ENCODE data around the gene LST1. TPM values are rescaled to one million over a fixed set of nuclear protein-coding genes. Genes with fewer than 3 reads are reported as not detected.

The LST1 gene
- total RNA-seq, 6 donors from 2014 or later, result 7.7 to 132 (median 33.5) TPM

DNA sequence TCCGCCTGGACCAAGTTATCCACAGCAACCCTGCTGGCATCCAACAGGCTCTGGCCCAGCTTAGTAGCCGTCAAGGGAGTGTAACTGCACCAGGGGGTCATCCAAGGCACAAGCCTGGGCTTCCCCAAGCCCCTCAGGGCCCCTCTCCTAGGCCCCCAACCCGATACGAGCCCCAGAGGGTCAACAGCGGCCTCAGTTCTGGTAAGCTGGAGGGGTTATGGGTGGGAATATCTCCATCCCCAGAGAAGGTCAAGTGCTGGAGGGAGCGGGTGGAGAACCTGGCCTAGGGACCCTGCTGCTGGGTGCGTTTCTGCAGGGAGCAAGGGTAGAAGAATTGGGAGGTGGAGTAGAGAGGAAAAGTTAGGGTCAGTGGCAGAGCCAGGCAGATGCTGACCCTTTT lies 47.4 kb downstream of the LST1 start:
- no peak for TF ChIP-seq CTCF (IDR thresholded peaks at IDR 0.05)
- TF ChIP-seq EP300 (IDR thresholded peaks at IDR 0.05), result no peak
- TF ChIP-seq POLR2AphosphoS5 (IDR thresholded peaks at IDR 0.05), result no peak
- TF ChIP-seq POLR2A (IDR thresholded peaks at IDR 0.05), result no peak
- peaks cover 56 to 100% (median 96%) of the 10 kb centered on the region in 4 donors for H3K36me3 ChIP-seq
- DNase-seq, result no peak
- 97 to 98% methylated on average over 7 of the region's 7 CpGs for WGBS, 2 donors
- no peaks in the 10 kb centered on the region for H3K9me3 ChIP-seq
- ATAC-seq (ENCODE audit: low FRiP score in 2 of 2), result no peak
- no peak overlapping the region for H3K4me3 ChIP-seq
- no peaks in the 10 kb centered on the region for H3K4me1 ChIP-seq
- no peak overlapping the region for H3K27ac ChIP-seq
- no peaks in the 10 kb centered on the region for H3K27me3 ChIP-seq

DNA sequence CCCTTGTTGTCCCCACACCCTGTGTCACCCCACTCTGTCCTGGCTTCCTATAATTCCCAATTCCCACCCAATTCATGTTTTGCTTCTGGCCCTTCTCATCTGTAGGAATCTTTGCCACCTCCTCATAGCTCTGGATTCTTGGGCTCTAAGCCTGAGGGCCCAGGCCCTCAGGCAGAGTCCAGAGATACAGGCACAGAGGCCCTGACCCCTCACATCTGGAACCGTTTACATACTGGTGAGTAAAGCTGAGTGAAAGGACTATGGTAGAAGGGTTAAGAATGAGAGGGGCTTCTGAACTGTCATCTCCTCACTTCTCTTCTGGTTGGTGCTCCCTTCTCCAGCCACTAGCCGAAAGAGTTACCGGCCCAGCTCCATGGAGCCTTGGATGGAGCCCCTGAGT lies 48.1 kb downstream of the LST1 start:
- DNase-seq (no peak), ATAC-seq (ENCODE audit: low FRiP score in 2 of 2) (no peak)
- H3K9me3 ChIP-seq, result no peaks in the 10 kb centered on the region
- H3K27ac ChIP-seq, result no peak overlapping the region
- TF ChIP-seq EP300 (IDR thresholded peaks at IDR 0.05) (no peak), POLR2AphosphoS5 (IDR thresholded peaks at IDR 0.05) (no peak), POLR2A (IDR thresholded peaks at IDR 0.05) (no peak), CTCF (IDR thresholded peaks at IDR 0.05) (no peak)
- no peak overlapping the region for H3K4me3 ChIP-seq
- no peaks in the 10 kb centered on the region for H3K27me3 ChIP-seq
- WGBS, 2 donors, result 78 to 95% methylated on average over 1 to 3 of the region's 3 CpGs
- peaks cover 57 to 100% (median 95%) of the 10 kb centered on the region in 4 donors for H3K36me3 ChIP-seq
- H3K4me1 ChIP-seq, result no peaks in the 10 kb centered on the region

- TF ChIP-seq POLR2A (IDR thresholded peaks at IDR 0.05) (no peak), POLR2AphosphoS5 (IDR thresholded peaks at IDR 0.05) (no peak), EP300 (IDR thresholded peaks at IDR 0.05) (no peak), CTCF (IDR thresholded peaks at IDR 0.05) (no peak)
- H3K9me3 ChIP-seq, result no peaks in the 10 kb centered on the region
- no peak for DNase-seq
- H3K36me3 ChIP-seq, result peaks cover 57 to 100% (median 95%) of the 10 kb centered on the region in 4 donors
- no peak for ATAC-seq (ENCODE audit: low FRiP score in 2 of 2)
- H3K4me3 ChIP-seq, result no peak overlapping the region
- no peaks in the 10 kb centered on the region for H3K27me3 ChIP-seq
- H3K27ac ChIP-seq, result no peak overlapping the region
- WGBS, 2 donors, result 87% methylated on average over 10 to 11 of the region's 11 CpGs
- H3K4me1 ChIP-seq, result no peaks in the 10 kb centered on the region
Measured at GRCh38 chr6:31634969-31635575, 49.0 kb downstream of the LST1 start.

DNA sequence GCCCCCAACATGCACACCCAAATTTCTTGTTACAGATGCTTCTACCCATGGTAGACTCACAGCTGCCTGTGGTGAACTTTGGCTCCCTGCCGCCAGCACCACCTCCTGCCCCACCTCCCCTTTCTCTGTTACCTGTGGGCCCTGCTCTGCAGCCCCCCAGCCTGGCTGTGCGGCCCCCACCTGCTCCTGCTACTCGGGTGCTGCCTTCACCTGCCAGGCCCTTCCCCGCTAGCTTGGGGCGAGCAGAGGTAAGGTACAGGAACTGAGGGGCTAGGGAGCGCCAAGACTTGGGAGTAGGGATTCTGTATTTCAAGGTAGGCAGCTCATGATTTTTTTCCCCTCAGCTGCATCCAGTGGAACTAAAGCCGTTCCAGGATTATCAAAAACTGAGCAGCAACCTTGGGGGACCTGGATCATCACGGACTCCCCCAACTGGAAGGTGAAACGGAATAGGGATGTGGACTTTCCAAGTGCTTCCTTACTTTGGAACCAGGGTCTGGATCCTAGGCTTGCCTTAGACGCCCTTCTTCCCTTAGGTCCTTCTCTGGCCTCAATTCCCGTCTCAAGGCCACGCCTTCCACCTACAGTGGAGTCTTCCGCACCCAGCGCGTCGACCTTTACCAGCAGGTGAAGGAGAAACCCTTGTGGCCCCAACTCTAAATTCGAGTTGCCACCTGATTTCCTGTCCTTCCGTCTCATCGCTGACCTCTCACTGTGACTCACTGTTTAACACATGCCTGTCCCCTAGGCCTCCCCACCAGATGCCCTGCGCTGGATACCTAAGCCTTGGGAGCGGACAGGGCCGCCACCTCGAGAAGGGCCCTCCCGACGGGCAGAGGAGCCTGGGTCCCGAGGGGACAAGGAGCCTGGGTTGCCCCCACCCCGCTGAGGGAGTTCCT lies 50.9 kb downstream of the LST1 start:
- H3K36me3 ChIP-seq, result peaks cover 64 to 100% (median 95%) of the 10 kb centered on the region in 4 donors
- no peaks in the 10 kb centered on the region for H3K9me3 ChIP-seq
- no peaks in the 10 kb centered on the region for H3K4me1 ChIP-seq
- H3K4me3 ChIP-seq, result no peak overlapping the region
- TF ChIP-seq POLR2AphosphoS5 (IDR thresholded peaks at IDR 0.05) (no peak), EP300 (IDR thresholded peaks at IDR 0.05) (no peak), POLR2A (IDR thresholded peaks at IDR 0.05) (no peak), CTCF (IDR thresholded peaks at IDR 0.05) (no peak)
- DNase-seq (peak in 1 of 2 donors; percentile 58), ATAC-seq (ENCODE audit: low FRiP score in 2 of 2) (peak in 1 of 2 donors; percentile 8)
- H3K27me3 ChIP-seq, result no peaks in the 10 kb centered on the region
- H3K27ac ChIP-seq, result no peak overlapping the region
- WGBS, 2 donors, result 88 to 90% methylated on average over 22 to 26 of the region's 27 CpGs

Small RNAs within 50 kb of the gene (small RNA-seq; reads per million reads assigned to genes)
- gene MIR6832 (0 reads per million in 4 donors), gene SNORA38 (2.2 to 6.4 (median 2.6) reads per million in 4 donors), gene SNORD117 (49.4 to 268 (median 167) reads per million in 4 donors), gene SNORD84 (0 reads per million in 4 donors), gene UQCRHP1 (0 reads per million in 4 donors)

Other genes starting within 250 kb of the LST1 start
- gene HLA-B, start 229.1 kb upstream of the LST1 start, total RNA-seq, result 1,000 to 10,000 TPM; 1,716 to 2,968 (median 2,484) TPM
- 10 to 100 TPM; 21.6 to 81.7 (median 31.4) TPM for gene MICA, start 182.7 kb upstream of the LST1 start, total RNA-seq
- 10 to 100 TPM in 4 of 6 donors, 1 to 10 TPM in 2; 4.9 to 14.4 (median 11.3) TPM for gene MICB, start 88.1 kb upstream of the LST1 start, total RNA-seq
- gene MCCD1, start 57.3 kb upstream of the LST1 start, total RNA-seq, result not detected
- 100 to 1,000 TPM; 201 to 541 (median 270) TPM for gene DDX39B, start 44.3 kb upstream of the LST1 start, total RNA-seq
- gene ATP6V1G2, start 39.7 kb upstream of the LST1 start, total RNA-seq, result 1 to 10 TPM in 4 of 6 donors, under 1 TPM in 2; 0.55 to 2.0 (median 1.1) TPM
- gene NFKBIL1, start 38.7 kb upstream of the LST1 start, total RNA-seq, result 10 to 100 TPM; 18.2 to 45.1 (median 23.8) TPM
- 1 to 10 TPM in 2 of 6 donors, not detected in 4; 1.6 to 1.8 TPM for gene LTA, start 14.0 kb upstream of the LST1 start, total RNA-seq
- 1 to 10 TPM in 5 of 6 donors, under 1 TPM in 1; 0.33 to 6.6 (median 2.9) TPM for gene TNF, start 10.7 kb upstream of the LST1 start, total RNA-seq
- gene LTB, start 3.9 kb upstream of the LST1 start, total RNA-seq, result 10 to 100 TPM in 1 of 6 donors, 1 to 10 TPM in 2, not detected in 3; 1.3 to 18.7 (median 8.2) TPM
- gene NCR3, start 6.7 kb downstream of the LST1 start, total RNA-seq, result 1 to 10 TPM in 1 of 6 donors, under 1 TPM in 3, not detected in 2; 0.54 to 2.0 (median 0.70) TPM
- 100 to 1,000 TPM in 1 of 6 donors, 10 to 100 TPM in 5; 18.5 to 106 (median 79.7) TPM for gene AIF1, start 29.0 kb downstream of the LST1 start, total RNA-seq
- 100 to 1,000 TPM in 4 of 6 donors, 10 to 100 TPM in 2; 80.1 to 154 (median 125) TPM for gene PRRC2A, start 34.4 kb downstream of the LST1 start, total RNA-seq
- 100 to 1,000 TPM; 190 to 421 (median 294) TPM for gene BAG6, start 66.4 kb downstream of the LST1 start, total RNA-seq
- 1 to 10 TPM in 5 of 6 donors, under 1 TPM in 1; 0.89 to 4.3 (median 2.1) TPM for gene APOM, start 69.6 kb downstream of the LST1 start, total RNA-seq
- gene C6orf47, start 74.5 kb downstream of the LST1 start, total RNA-seq, result 10 to 100 TPM; 25.0 to 30.1 (median 28.4) TPM
- 10 to 100 TPM; 12.0 to 45.1 (median 16.6) TPM for gene GPANK1, start 78.7 kb downstream of the LST1 start, total RNA-seq
- 100 to 1,000 TPM; 105 to 172 (median 130) TPM for gene CSNK2B, start 79.8 kb downstream of the LST1 start, total RNA-seq
- 10 to 100 TPM in 4 of 6 donors, 1 to 10 TPM in 2; 6.7 to 22.0 (median 12.3) TPM for gene LY6G5B, start 83.7 kb downstream of the LST1 start, total RNA-seq
- gene LY6G5C, start 94.8 kb downstream of the LST1 start, total RNA-seq, result 1 to 10 TPM in 4 of 6 donors, not detected in 2; 1.8 to 4.4 (median 3.1) TPM
- gene ABHD16A, start 117.0 kb downstream of the LST1 start, total RNA-seq, result 10 to 100 TPM; 42.1 to 62.5 (median 51.6) TPM
- gene LY6G6F, start 120.6 kb downstream of the LST1 start, total RNA-seq, result 1 to 10 TPM in 4 of 6 donors, under 1 TPM in 2; 0.63 to 9.4 (median 1.7) TPM
- not detected for gene LY6G6D, start 129.1 kb downstream of the LST1 start, total RNA-seq
- gene LY6G6C, start 135.5 kb downstream of the LST1 start, total RNA-seq, result under 1 TPM in 1 of 6 donors, not detected in 5; 0.23 TPM
- gene MPIG6B, start 137.1 kb downstream of the LST1 start, total RNA-seq, result 1 to 10 TPM in 3 of 6 donors, under 1 TPM in 2, not detected in 1; 0.30 to 4.1 (median 1.2) TPM
- gene DDAH2, start 143.0 kb downstream of the LST1 start, total RNA-seq, result 100 to 1,000 TPM in 2 of 6 donors, 10 to 100 TPM in 4; 46.6 to 157 (median 83.7) TPM
- gene CLIC1, start 150.3 kb downstream of the LST1 start, total RNA-seq, result 100 to 1,000 TPM; 138 to 497 (median 277) TPM
- 10 to 100 TPM in 4 of 6 donors, 1 to 10 TPM in 2; 7.3 to 52.4 (median 13.1) TPM for gene MSH5, start 153.7 kb downstream of the LST1 start, total RNA-seq
- 10 to 100 TPM in 1 of 6 donors, 1 to 10 TPM in 5; 1.1 to 15.7 (median 5.3) TPM for gene SAPCD1, start 176.4 kb downstream of the LST1 start, total RNA-seq
- gene VWA7, start 191.1 kb downstream of the LST1 start, total RNA-seq, result 1 to 10 TPM; 4.0 to 7.4 (median 6.6) TPM
- 10 to 100 TPM; 21.2 to 67.8 (median 39.7) TPM for gene VARS1, start 209.5 kb downstream of the LST1 start, total RNA-seq
- gene LSM2, start 220.7 kb downstream of the LST1 start, total RNA-seq, result 10 to 100 TPM in 5 of 6 donors, 1 to 10 TPM in 1; 5.0 to 44.9 (median 20.9) TPM
- 1 to 10 TPM in 5 of 6 donors, under 1 TPM in 1; 0.89 to 3.1 (median 2.0) TPM for gene HSPA1L, start 229.0 kb downstream of the LST1 start, total RNA-seq
- gene HSPA1A, start 229.3 kb downstream of the LST1 start, total RNA-seq, result 100 to 1,000 TPM in 5 of 6 donors, 10 to 100 TPM in 1; 80.7 to 236 (median 144) TPM
- 100 to 1,000 TPM in 5 of 6 donors, 10 to 100 TPM in 1; 92.2 to 177 (median 127) TPM for gene HSPA1B, start 241.5 kb downstream of the LST1 start, total RNA-seq

Measured in upper lobe of left lung (tissue), 6 donors.